Measurements from ENCODE around the gene ANKRD1. TPM values are rescaled to one million over a fixed set of nuclear protein-coding genes. Genes with fewer than 3 reads are reported as not detected.

The ANKRD1 gene
- total and polyA plus RNA-seq, 2 donors (not counting 3 experiments of a cell fraction or from before 2014, with no cell fraction given) = 593 to 664 TPM

DNA sequence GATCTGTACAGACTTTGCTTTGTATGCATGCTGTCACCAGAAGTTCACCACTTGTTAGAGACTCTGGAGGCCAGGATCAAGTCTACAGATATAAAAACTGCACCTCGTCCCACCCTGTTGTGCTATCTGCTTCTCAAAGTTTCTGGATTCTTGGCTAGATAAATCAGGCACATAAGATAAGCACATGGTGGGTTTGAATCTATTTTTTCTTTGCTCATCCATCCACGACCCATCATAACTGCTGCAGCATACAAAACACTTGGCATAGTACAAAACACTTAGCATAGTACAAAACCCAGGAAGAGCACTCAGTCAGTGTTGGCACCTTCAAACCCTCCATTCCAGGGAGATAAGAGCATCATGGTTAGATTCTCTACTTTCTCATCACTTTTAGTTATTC lies 42.4 kb upstream of the ANKRD1 start:
- peaks cover 11% of the 10 kb centered on the region for H3K4me1 ChIP-seq (ENCODE audit: control insufficient read depth, extremely low read depth, insufficient read depth, low read length)
- POLR2A ChIA-PET = interaction anchor here (0.6 kb wide), 1 partner anchor 66 kb away, joined by 3 read pairs; no protein-coding TSS in a partner anchor
- H2AFZ ChIP-seq (ENCODE audit: low read depth, low read length) = no peak overlapping the region
- CTCF ChIA-PET = no interaction called here
- no peak overlapping the region for H3K9ac ChIP-seq (replicated peaks; ENCODE audit: extremely low read depth, insufficient read depth, low read length)
- no peak overlapping the region for H3K27ac ChIP-seq (ENCODE audit: insufficient read depth, low read depth, low read length)
- dilution Hi-C loops (cut with MboI; ENCODE audit: extremely low pct_ligation_motif_present, low sequenced_read_pairs) (no loop called here), intact Hi-C loops (cut with micrococcal nuclease) (no loop called here)
- no peaks in the 10 kb centered on the region for H3K36me3 ChIP-seq (ENCODE audit: control insufficient read depth in 2 of 2, extremely low read depth in 1 of 2, insufficient read depth in 2 of 2, low read length in 2 of 2)
- H3K9me1 ChIP-seq (replicated peaks; ENCODE audit: control insufficient read depth, extremely low read depth, insufficient read depth, low read length) = no peaks in the 10 kb centered on the region
- no peaks in the 10 kb centered on the region for H3K79me2 ChIP-seq (ENCODE audit: control insufficient read depth, insufficient read depth, low read length)
- no peak overlapping the region for H3K4me2 ChIP-seq (ENCODE audit: insufficient read depth, low read length)
- no peaks in the 10 kb centered on the region for H3K9me3 ChIP-seq (replicated peaks; ENCODE audit: control insufficient read depth, insufficient read depth, low read length)
- DNase-seq (ENCODE audit: low read depth, low spot score) (no peak), FAIRE-seq (no peak)
- TF ChIP-seq EZH2 (IDR thresholded peaks at IDR 0.05; ENCODE audit: borderline replicate concordance, low read depth, low read length, severe bottlenecking) (no peak), CTCF (IDR thresholded peaks at IDR 0.05; ENCODE audit: extremely low read depth in 1 of 2, insufficient read depth in 1 of 2, low read depth in 1 of 2, low read length in 2 of 2) (no peak), JUN (IDR thresholded peaks at IDR 0.05; ENCODE audit: borderline replicate concordance, insufficient read depth, insufficient read length, low read depth) (no peak), MYC (IDR thresholded peaks at IDR 0.05; ENCODE audit: low read depth, low read length) (no peak)
- TF ChIP-seq, protein P1, sequence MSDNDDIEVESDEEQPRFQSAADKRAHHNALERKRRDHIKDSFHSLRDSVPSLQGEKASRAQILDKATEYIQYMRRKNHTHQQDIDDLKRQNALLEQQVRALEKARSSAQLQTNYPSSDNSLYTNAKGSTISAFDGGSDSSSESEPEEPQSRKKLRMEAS (IDR thresholded peaks at IDR 0.05; ENCODE audit: insufficient read depth, insufficient read length) = no peak
- no peak overlapping the region for H3K4me3 ChIP-seq (replicated peaks in 1 of 3; ENCODE audit: insufficient read depth in 1 of 3, low read depth in 1 of 3, low read length in 3 of 3)
- H3K27me3 ChIP-seq (ENCODE audit: control insufficient read depth in 2 of 2, insufficient read depth in 2 of 2, low read length in 2 of 2) = no peaks in the 10 kb centered on the region
- BruUV-seq (replicated peaks) = no TSS peak
- H4K20me1 ChIP-seq (replicated peaks; ENCODE audit: control insufficient read depth, extremely low read depth, insufficient read depth, low read length) = no peaks in the 10 kb centered on the region
